Activated effector memory CD4-positive, alpha-beta T cell treated with anti-CD3 and anti-CD28 coated beads, Interleukin-2, amount 50 U/mL, for 16 hours (primary cell): ENCODE data around the gene STK25.
"Not testable (repeated sequence)": the region's sequence is repeated elsewhere in the genome, so short reads cannot be mapped to it uniquely, and the experiment has no call there.

Experiments used
- DNase-seq: peaks from one replicate; pipeline ENCODE4 v3.0.0-alpha.2; 2020

The STK25 gene

GRCh38 chr2:241463276-241464135 is 44.9 kb downstream of the STK25 start:
- DNase-seq = no peak

- DNase-seq = no peak
Measured at GRCh38 chr2:241461693-241462677, 46.4 kb downstream of the STK25 start.

- DNase-seq = no peak
Measured at GRCh38 chr2:241460631-241461030, 47.8 kb downstream of the STK25 start.

GRCh38 chr2:241459520-241459919 is 48.9 kb downstream of the STK25 start:
- DNase-seq = no peak

GRCh38 chr2:241458687-241459086 is 49.7 kb downstream of the STK25 start:
- no peak for DNase-seq

- no peak for DNase-seq
Measured at GRCh38 chr2:241456546-241456945, 51.8 kb downstream of the STK25 start.

- no peak for DNase-seq
Measured at GRCh38 chr2:241454837-241455485, 53.4 kb downstream of the STK25 start.

GRCh38 chr2:241453919-241454318 is 54.5 kb downstream of the STK25 start:
- DNase-seq = not testable (repeated sequence)

- no peak for DNase-seq
Measured at GRCh38 chr2:241451840-241452506, 56.4 kb downstream of the STK25 start.

GRCh38 chr2:241450092-241450491 is 58.3 kb downstream of the STK25 start:
- not testable (repeated sequence) for DNase-seq

GRCh38 chr2:241445426-241445825 is 63.0 kb downstream of the STK25 start:
- DNase-seq = no peak

GRCh38 chr2:241443486-241444223 is 64.7 kb downstream of the STK25 start:
- peak; percentile 94 for DNase-seq
